ENCODE measurements around the gene LRIG1.

The LRIG1 gene

DNA sequence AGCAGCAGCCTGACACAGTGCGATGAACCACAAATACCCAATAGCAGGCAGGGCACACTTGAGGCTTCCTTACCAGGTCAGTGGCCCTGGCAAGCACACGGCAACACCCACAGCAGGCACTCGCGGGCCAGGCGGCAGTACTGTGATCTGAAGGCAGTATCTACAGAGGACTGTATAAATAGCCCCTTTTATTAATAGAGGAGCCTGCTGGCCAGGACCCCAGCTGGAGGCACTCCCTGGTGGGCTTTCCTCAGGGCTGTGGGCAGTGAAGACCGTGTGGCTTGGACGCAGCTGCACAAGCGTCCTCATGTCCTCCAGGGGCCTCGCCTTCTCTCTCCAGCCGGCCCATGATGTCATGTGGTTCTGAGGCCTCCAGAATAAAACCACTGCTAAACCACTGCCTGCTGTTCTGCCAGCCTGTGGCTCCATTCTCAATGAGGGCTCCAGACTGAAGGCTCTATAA, 44.1 kb downstream of the LRIG1 start:
- no peak overlapping the region for H3K4me3 ChIP-seq (ENCODE audit: low read depth, low read length)
- TF ChIP-seq, protein P1, sequence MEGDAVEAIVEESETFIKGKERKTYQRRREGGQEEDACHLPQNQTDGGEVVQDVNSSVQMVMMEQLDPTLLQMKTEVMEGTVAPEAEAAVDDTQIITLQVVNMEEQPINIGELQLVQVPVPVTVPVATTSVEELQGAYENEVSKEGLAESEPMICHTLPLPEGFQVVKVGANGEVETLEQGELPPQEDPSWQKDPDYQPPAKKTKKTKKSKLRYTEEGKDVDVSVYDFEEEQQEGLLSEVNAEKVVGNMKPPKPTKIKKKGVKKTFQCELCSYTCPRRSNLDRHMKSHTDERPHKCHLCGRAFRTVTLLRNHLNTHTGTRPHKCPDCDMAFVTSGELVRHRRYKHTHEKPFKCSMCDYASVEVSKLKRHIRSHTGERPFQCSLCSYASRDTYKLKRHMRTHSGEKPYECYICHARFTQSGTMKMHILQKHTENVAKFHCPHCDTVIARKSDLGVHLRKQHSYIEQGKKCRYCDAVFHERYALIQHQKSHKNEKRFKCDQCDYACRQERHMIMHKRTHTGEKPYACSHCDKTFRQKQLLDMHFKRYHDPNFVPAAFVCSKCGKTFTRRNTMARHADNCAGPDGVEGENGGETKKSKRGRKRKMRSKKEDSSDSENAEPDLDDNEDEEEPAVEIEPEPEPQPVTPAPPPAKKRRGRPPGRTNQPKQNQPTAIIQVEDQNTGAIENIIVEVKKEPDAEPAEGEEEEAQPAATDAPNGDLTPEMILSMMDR (IDR thresholded peaks at IDR 0.05; ENCODE audit: control insufficient read depth, extremely low read depth, insufficient read depth) = no peak
- no peak for DNase-seq (ENCODE audit: low read depth)

DNA sequence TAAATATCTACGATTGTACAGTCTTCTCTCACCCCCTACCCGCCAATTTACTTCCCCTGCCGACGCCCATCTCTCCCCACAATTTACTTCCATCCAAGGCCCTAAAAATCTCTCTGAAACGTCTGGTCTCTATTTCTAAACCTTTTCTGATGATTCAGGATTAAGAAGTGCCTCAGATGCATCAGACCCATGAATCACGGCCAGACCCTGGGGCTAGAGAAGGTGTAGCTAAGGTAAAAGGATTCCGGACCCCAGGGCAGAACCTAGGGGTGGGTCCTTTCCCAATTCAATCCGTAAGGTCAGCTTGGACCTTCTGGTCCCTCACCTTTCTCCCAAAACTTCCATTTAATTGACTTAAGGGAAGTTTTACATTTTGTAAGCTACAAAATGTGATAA, 46.4 kb downstream of the LRIG1 start:
- H3K4me3 ChIP-seq (ENCODE audit: low read depth, low read length) = no peak overlapping the region
- no peak for DNase-seq (ENCODE audit: low read depth)
- TF ChIP-seq, protein P1 (IDR thresholded peaks at IDR 0.05; ENCODE audit: control insufficient read depth, extremely low read depth, insufficient read depth) = no peak

DNA sequence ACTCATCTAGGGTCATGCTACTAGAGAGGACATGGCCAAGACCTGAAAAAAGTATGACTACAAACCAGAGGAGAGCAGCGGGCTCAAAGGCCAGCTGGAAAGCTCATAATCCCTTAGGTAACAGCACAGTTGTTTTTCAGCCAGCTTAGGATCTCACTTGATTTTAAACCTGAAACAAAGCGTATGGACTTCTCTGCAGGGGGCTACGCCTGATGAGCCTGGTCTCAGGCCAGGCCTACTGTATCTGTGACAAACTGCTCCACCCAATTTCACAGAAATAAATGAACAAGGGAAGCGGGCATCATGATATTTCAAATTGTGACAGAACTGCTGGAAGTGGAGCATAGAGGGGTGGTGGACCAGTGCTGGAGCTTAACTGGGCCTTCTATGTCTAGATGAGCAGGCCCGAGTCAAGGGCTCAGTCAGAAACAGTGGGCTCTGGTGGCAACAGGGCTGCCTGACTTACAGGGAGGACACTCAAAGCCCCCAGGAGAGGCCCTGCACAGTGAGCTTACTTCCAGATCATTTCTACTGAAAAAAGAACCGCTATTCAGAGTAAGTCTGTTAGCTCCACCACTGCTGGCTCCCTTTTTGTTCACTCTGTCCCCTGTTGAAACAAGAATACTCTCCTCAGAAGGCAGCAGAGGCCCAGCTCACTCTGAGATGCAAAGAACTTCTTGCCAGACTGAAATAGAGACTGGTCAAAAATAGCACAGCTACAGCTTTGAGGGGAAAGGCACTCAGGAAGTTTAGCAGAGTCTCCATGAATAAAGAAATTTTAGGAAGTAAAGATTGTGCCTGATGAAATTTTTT, 47.0 kb downstream of the LRIG1 start:
- no peak for DNase-seq (ENCODE audit: low read depth)
- TF ChIP-seq, protein P1 (IDR thresholded peaks at IDR 0.05; ENCODE audit: control insufficient read depth, extremely low read depth, insufficient read depth) = no peak
- H3K4me3 ChIP-seq (ENCODE audit: low read depth, low read length) = no peak overlapping the region

DNA sequence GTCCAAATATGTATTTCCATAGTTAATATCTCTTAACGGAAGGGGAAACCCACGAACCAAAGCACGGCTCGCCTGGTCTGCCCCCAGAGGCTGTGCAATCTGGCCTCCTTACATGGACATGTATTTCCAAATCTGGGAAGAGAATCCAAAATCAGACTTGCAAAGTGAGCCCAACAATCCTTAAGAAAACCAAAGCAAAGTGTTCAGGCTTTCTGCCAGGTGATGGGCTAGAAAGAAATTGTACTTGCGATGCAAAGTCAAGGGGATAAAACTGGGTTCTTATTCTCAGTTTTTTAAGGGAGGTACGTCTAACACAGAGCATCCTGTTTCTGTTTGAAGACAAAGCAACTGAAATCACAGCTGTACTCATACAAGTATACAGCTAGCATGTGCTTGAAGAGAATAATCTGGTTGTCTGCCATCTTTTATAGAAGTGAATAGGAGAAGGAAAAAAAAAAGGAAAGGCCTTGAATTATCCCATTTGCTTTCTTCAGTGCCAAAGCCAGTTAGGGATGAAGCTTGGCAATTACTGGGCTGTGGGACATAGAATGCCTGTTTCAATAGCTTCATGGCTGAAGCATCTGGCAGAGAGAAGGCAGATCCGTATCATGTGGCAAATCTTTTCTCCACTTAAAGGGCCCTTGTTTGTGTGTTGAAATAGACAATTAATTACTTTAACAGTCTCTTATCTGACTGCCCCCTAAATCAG, 48.4 kb downstream of the LRIG1 start:
- no peak overlapping the region for H3K4me3 ChIP-seq (ENCODE audit: low read depth, low read length)
- TF ChIP-seq, protein P1 (IDR thresholded peaks at IDR 0.05; ENCODE audit: control insufficient read depth, extremely low read depth, insufficient read depth) = no peak
- no peak for DNase-seq (ENCODE audit: low read depth)

DNA sequence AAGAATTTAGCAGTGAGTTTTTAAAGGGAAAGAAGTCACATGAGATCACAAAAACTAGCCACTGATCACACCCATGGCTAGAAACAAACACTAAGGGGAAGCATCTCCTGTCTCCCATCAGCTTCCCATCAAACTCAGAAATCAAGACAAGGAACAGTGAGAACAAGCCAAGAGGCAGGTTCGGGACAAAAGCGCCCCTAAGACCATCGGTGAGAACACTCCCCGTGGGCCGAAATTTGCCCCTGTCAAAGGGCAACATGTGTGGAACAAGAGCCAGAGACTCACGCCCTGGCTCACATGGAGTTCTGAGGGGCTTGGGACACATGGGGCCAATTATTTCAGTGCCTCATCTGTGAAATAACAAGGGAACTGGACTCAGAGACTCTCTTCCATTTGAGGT, 49.1 kb downstream of the LRIG1 start:
- TF ChIP-seq, protein P1 (IDR thresholded peaks at IDR 0.05; ENCODE audit: control insufficient read depth, extremely low read depth, insufficient read depth) = no peak
- no peak overlapping the region for H3K4me3 ChIP-seq (ENCODE audit: low read depth, low read length)
- no peak for DNase-seq (ENCODE audit: low read depth)

DNA sequence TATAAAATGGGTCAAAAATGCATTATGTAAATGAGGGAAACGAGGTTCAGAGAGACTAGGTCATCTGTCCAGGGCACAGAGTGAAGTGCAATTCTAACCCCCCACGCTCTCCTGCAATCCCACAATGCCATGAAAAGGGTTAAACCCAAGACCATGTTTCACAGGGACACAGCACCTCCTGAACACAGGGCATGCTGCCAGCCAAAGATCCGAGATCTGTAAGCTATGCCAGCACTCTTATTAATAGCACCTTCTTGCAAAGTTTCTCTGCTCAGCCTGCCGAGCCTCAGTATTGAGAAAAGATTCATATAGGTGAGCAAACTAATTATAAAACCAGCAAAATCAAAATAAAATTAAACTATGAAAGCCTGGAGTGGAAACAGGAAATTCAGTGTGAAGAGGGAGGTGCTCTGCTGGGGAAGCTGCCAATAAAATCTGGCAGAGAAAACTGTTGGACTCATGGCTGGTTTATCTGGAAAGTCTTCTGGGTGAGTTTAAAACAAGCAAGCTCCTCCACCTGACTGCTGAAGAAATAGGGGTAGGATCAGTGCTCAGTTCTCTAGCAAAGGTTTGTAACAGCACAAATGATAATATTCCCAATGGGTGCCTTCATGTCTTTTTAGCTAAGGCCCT, 50.3 kb downstream of the LRIG1 start:
- peak overlapping the region; percentile 21; the same call in 1 of the 2 replicates for H3K4me3 ChIP-seq (ENCODE audit: low read depth, low read length)
- DNase-seq (ENCODE audit: low read depth) = peak; percentile 91
- TF ChIP-seq, protein P1 (IDR thresholded peaks at IDR 0.05; ENCODE audit: control insufficient read depth, extremely low read depth, insufficient read depth) = no peak
